GM12878 (cell line): ENCODE results near the gene CLIP2.

Experiments used
- CBX5 ChIP-seq: sonication (generic); IDR thresholded peaks from 2 replicates; pipeline ENCODE4 v1.6.1; 2016; ENCODE audit warnings: low read depth, moderate library complexity, mild to moderate bottlenecking, inconsistent platforms
- KDM1A ChIP-seq: fragments of 200-600 bp; sonication (generic); IDR thresholded peaks from 2 replicates; pipeline ENCODE4 v1.6.1; 2016; ENCODE audit warnings: borderline replicate concordance
- NFXL1 ChIP-seq: fragments of 450-650 bp; IDR thresholded peaks from 2 replicates; pipeline ENCODE4 v1.6.1; 2017; ENCODE audit warnings: antibody characterized with exemption, mild to moderate bottlenecking, borderline replicate concordance
- SUZ12 ChIP-seq: fragments of 200-600 bp; sonication (generic); IDR thresholded peaks from one replicate; pipeline ENCODE4 v1.6.1; 2018; ENCODE audit warnings: antibody characterized with exemption, mild to moderate bottlenecking; ENCODE audit not compliant: unreplicated experiment
- TARDBP ChIP-seq: IDR thresholded peaks from 2 replicates; pipeline ENCODE4 v1.6.1; 2016; ENCODE audit warnings: borderline replicate concordance
- ZNF274 ChIP-seq: IDR thresholded peaks from one replicate; pipeline ENCODE4 v1.8.0; 2011; ENCODE audit not compliant: insufficient read length, insufficient read depth
- TF ChIP-seq, protein P1 (sequence below), 3 experiments: IDR thresholded peaks in 2 of 3; conservative IDR thresholded peaks in 1 of 3; 2 replicates each; pipeline ENCODE4 v1.5.1; 2011; ENCODE audit warnings: low read depth in 3 of 3, low read length in 3 of 3, mild to moderate bottlenecking in 3 of 3, control low read depth in 2 of 3, moderate library complexity in 2 of 3, inconsistent platforms in 1 of 3, mixed read lengths in 1 of 3; ENCODE audit not compliant: control insufficient read depth in 2 of 3, insufficient read depth in 1 of 3; ENCODE audit errors: extremely low read depth in 1 of 3

- TF ChIP-seq, protein P1, sequence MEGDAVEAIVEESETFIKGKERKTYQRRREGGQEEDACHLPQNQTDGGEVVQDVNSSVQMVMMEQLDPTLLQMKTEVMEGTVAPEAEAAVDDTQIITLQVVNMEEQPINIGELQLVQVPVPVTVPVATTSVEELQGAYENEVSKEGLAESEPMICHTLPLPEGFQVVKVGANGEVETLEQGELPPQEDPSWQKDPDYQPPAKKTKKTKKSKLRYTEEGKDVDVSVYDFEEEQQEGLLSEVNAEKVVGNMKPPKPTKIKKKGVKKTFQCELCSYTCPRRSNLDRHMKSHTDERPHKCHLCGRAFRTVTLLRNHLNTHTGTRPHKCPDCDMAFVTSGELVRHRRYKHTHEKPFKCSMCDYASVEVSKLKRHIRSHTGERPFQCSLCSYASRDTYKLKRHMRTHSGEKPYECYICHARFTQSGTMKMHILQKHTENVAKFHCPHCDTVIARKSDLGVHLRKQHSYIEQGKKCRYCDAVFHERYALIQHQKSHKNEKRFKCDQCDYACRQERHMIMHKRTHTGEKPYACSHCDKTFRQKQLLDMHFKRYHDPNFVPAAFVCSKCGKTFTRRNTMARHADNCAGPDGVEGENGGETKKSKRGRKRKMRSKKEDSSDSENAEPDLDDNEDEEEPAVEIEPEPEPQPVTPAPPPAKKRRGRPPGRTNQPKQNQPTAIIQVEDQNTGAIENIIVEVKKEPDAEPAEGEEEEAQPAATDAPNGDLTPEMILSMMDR (IDR thresholded peaks at IDR 0.05 in 2 of 3, conservative IDR thresholded peaks at IDR 0.05 in 1 of 3; ENCODE audit: control insufficient read depth in 2 of 3, extremely low read depth in 1 of 3, insufficient read depth in 1 of 3, low read depth in 3 of 3, low read length in 3 of 3): no peak
- TF ChIP-seq ZNF274 (no peak), CBX5 (no peak), KDM1A (no peak), NFXL1 (no peak), SUZ12 (no peak), TARDBP (no peak)
Observed at GRCh38 chr7:74246497-74246896, 42.7 kb upstream of the CLIP2 start.
